GM06990 (cell line): ENCODE results near the gene ELAPOR1.

Experiments
- DNase-seq: peaks from one replicate; pipeline ENCODE4 v3.0.0-alpha.2; 2011; ENCODE audit not compliant: insufficient read length; ENCODE audit errors: extremely low read depth
- H3K27me3 ChIP-seq: replicated peaks from 2 replicates; pipeline ENCODE4 v1.6.0; 2011; ENCODE audit warnings: low read length; ENCODE audit not compliant: control insufficient read depth, insufficient read depth
- H3K36me3 ChIP-seq: 2 replicates; pipeline ENCODE4 v1.5.1; 2011; ENCODE audit warnings: low read length; ENCODE audit not compliant: control insufficient read depth, insufficient read depth
- H3K4me3 ChIP-seq: replicated peaks from 2 replicates; pipeline ENCODE4 v1.5.1; 2011; ENCODE audit warnings: low read depth, mild to moderate bottlenecking, control low read depth, low read length
- TF ChIP-seq, protein P1 (sequence below): IDR thresholded peaks from 2 replicates; pipeline ENCODE4 v1.5.1; 2011; ENCODE audit warnings: low read length, control low read depth, mild to moderate bottlenecking, inconsistent platforms; ENCODE audit not compliant: insufficient read depth, poor library complexity, severe bottlenecking

The ELAPOR1 gene

GRCh38 chr1:109078317-109078716 lies 35.6 kb upstream of the ELAPOR1 start:
- Histone ChIP-seq H3K4me3 (no peak overlapping the region), H3K36me3 (no peaks in the 10 kb centered on the region; the same call in 1 of the 2 replicates), H3K27me3 (no peaks in the 10 kb centered on the region)
- no peak for DNase-seq
- TF ChIP-seq, protein P1, sequence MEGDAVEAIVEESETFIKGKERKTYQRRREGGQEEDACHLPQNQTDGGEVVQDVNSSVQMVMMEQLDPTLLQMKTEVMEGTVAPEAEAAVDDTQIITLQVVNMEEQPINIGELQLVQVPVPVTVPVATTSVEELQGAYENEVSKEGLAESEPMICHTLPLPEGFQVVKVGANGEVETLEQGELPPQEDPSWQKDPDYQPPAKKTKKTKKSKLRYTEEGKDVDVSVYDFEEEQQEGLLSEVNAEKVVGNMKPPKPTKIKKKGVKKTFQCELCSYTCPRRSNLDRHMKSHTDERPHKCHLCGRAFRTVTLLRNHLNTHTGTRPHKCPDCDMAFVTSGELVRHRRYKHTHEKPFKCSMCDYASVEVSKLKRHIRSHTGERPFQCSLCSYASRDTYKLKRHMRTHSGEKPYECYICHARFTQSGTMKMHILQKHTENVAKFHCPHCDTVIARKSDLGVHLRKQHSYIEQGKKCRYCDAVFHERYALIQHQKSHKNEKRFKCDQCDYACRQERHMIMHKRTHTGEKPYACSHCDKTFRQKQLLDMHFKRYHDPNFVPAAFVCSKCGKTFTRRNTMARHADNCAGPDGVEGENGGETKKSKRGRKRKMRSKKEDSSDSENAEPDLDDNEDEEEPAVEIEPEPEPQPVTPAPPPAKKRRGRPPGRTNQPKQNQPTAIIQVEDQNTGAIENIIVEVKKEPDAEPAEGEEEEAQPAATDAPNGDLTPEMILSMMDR = no peak

- Histone ChIP-seq H3K27me3 (no peaks in the 10 kb centered on the region), H3K36me3 (no peaks in the 10 kb centered on the region), H3K4me3 (no peak overlapping the region)
- TF ChIP-seq, protein P1 = no peak
- no peak for DNase-seq
These were observed 34.7 kb upstream of the ELAPOR1 start for GRCh38 chr1:109079240-109079622.

- DNase-seq = no peak
- TF ChIP-seq, protein P1 = no peak
- H3K27me3 ChIP-seq = no peaks in the 10 kb centered on the region
- no peak overlapping the region for H3K4me3 ChIP-seq
- no peaks in the 10 kb centered on the region for H3K36me3 ChIP-seq
These were observed 33.4 kb upstream of the ELAPOR1 start for GRCh38 chr1:109080441-109081082.

- TF ChIP-seq, protein P1 = no peak
- DNase-seq = no peak
- no peak overlapping the region for H3K4me3 ChIP-seq
- H3K27me3 ChIP-seq = no peaks in the 10 kb centered on the region
- H3K36me3 ChIP-seq = no peaks in the 10 kb centered on the region
These were observed 30.4 kb upstream of the ELAPOR1 start for GRCh38 chr1:109083501-109083900.

DNA sequence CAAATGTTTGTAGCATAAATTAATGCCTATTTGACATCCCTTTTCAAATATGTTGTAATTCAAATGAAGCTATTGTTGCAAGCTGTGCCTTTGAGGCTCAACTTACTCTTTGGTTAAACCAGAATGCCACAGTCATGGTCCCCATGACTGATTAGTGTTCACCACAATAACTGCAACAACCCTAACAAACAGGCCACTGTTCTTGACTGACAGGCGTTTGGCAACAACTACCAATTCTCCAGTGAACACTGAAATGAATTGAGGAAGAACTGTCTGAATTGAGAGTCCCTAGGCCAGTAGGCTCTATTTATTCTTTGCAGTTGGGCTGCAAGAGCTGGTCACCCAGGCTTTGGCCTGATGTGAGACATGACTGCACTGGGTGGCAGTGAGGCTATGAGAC lies 30.0 kb upstream of the ELAPOR1 start:
- no peak overlapping the region for H3K4me3 ChIP-seq
- no peaks in the 10 kb centered on the region for H3K36me3 ChIP-seq
- TF ChIP-seq, protein P1 = no peak
- H3K27me3 ChIP-seq = no peaks in the 10 kb centered on the region
- DNase-seq = no peak
